ENCODE measurements around the gene KLK8. TPM values are rescaled to one million over a fixed set of nuclear protein-coding genes. Genes with fewer than 3 reads are reported as not detected.

The KLK8 gene
- total and polyA plus RNA-seq, 10 donors, result 0.56 TPM; not detected in 9

GRCh38 chr19:50963381-50963780, 38.0 kb downstream of the KLK8 start:
- 82 to 90% (median 85%) methylated on average over 6 of the region's 6 CpGs for WGBS, 5 donors
- Histone ChIP-seq H3K27me3 (replicated peaks in 1 of 7) (peaks cover 0 to 57% (median 0%) of the 10 kb centered on the region in 7 donors), H3K27ac (no peak overlapping the region), H3K36me3 (no peaks in the 10 kb centered on the region), H3K9me3 (peaks cover 0 to 12% (median 1%) of the 10 kb centered on the region in 8 donors), H3K4me3 (no peak overlapping the region), H3K4me1 (no peaks in the 10 kb centered on the region)
- TF ChIP-seq, protein P1, sequence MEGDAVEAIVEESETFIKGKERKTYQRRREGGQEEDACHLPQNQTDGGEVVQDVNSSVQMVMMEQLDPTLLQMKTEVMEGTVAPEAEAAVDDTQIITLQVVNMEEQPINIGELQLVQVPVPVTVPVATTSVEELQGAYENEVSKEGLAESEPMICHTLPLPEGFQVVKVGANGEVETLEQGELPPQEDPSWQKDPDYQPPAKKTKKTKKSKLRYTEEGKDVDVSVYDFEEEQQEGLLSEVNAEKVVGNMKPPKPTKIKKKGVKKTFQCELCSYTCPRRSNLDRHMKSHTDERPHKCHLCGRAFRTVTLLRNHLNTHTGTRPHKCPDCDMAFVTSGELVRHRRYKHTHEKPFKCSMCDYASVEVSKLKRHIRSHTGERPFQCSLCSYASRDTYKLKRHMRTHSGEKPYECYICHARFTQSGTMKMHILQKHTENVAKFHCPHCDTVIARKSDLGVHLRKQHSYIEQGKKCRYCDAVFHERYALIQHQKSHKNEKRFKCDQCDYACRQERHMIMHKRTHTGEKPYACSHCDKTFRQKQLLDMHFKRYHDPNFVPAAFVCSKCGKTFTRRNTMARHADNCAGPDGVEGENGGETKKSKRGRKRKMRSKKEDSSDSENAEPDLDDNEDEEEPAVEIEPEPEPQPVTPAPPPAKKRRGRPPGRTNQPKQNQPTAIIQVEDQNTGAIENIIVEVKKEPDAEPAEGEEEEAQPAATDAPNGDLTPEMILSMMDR (IDR thresholded peaks at IDR 0.05 in 8 of 11, conservative IDR thresholded peaks at IDR 0.05 in 3 of 11), result no peak
- intact Hi-C loops (cut with DNase I; ENCODE audit: low total_unique reads), result no loop called here
- no peak for DNase-seq

DNA sequence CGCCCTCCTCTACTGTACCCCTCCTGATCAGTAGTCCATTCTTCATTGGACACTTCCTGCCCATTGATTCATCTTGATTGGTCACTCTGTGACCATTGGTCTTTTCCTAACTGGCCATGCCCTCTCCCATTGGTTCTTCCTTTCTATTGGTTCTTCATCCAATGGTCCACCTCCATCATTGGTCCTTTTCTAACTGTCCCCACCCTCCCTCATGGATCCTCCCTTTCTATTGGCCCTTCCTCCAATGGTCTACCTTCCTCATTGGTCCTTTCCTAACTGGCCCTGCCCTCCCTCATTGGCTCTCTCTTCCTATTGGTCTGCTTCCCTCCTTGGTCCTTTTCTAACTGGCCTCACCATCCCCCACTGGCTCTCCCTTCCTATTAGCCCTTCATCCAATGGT, 39.2 kb downstream of the KLK8 start:
- no peaks in the 10 kb centered on the region for H3K4me1 ChIP-seq
- no peak overlapping the region for H3K27ac ChIP-seq
- WGBS, 5 donors, result 89 to 97% (median 91%) methylated on average over 1 of the region's 1 CpG
- no peak for TF ChIP-seq POLR2A (IDR thresholded peaks at IDR 0.05)
- TF ChIP-seq POLR2AphosphoS5 (IDR thresholded peaks at IDR 0.05), result no peak
- TF ChIP-seq, protein P1 (IDR thresholded peaks at IDR 0.05 in 8 of 11, conservative IDR thresholded peaks at IDR 0.05 in 3 of 11), result no peak
- H3K4me3 ChIP-seq, result no peak overlapping the region
- H3K27me3 ChIP-seq (replicated peaks in 1 of 7), result peaks cover 0 to 59% (median 0%) of the 10 kb centered on the region in 7 donors
- H3K9me3 ChIP-seq, result peaks cover 0 to 12% (median 1%) of the 10 kb centered on the region in 8 donors
- no peak for DNase-seq
- intact Hi-C loops (cut with DNase I; ENCODE audit: low total_unique reads), result no loop called here
- no peaks in the 10 kb centered on the region for H3K36me3 ChIP-seq

DNA sequence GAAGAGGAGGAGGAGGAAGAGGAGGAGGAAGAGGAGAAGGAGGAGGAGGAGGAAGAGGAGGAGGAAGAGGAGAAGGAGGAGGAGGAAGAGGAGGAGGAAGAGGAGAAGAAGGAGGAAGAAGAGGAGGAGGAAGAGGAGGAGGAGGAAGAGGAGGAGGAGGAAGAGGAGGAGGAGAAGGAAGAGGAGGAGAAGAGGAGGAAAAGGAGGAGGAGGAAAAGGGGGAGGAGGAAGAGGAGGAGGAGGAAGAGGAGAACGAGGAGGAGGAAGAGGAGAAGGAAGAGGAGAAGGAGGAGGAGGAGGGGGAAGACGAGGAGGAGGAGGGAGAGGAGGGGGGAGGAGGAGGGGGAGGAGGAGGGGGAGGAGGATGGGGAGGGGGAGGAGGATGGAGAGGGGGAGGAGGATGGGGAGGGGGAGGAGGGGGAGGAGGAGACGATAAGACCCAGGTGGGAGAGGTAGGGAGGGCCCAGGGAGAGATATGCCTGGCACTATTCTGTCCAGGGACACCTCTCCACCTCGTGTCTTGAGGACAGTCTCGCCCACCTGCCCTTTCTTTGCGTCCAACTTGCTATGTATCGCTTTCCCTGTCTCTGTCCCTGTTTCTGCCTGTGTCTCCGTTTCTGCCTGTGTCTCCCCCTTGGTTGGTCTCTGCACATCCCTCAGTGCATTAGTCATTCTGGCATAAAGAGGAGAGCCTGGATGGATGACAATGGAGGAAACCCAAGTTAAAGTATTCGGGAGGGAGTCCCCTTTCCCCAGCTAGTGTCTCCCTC, 41.5 kb downstream of the KLK8 start:
- 62 to 74% (median 64%) methylated on average over 7 to 9 of the region's 9 CpGs for WGBS, 5 donors
- no peak overlapping the region for H3K4me3 ChIP-seq
- no peaks in the 10 kb centered on the region for H3K4me1 ChIP-seq
- no peaks in the 10 kb centered on the region for H3K36me3 ChIP-seq
- no peak overlapping the region for H3K27ac ChIP-seq
- TF ChIP-seq POLR2AphosphoS5 (IDR thresholded peaks at IDR 0.05), result no peak
- no peak for DNase-seq
- peaks cover 0 to 12% (median 1%) of the 10 kb centered on the region in 8 donors for H3K9me3 ChIP-seq
- intact Hi-C loops (cut with DNase I; ENCODE audit: low total_unique reads), result no loop called here
- peaks cover 0 to 58% (median 0%) of the 10 kb centered on the region in 7 donors for H3K27me3 ChIP-seq (replicated peaks in 1 of 7)

GRCh38 chr19:50957587-50957986, 43.8 kb downstream of the KLK8 start:
- no peak for DNase-seq
- intact Hi-C loops (cut with DNase I; ENCODE audit: low total_unique reads), result no loop called here
- H3K27ac ChIP-seq, result no peak overlapping the region
- H3K36me3 ChIP-seq, result no peaks in the 10 kb centered on the region
- peaks cover 0 to 9% (median 1%) of the 10 kb centered on the region in 8 donors for H3K9me3 ChIP-seq
- H3K4me3 ChIP-seq, result no peak overlapping the region
- H3K4me1 ChIP-seq, result no peaks in the 10 kb centered on the region
- WGBS, 5 donors, result 63 to 71% (median 66%) methylated on average over 8 of the region's 8 CpGs
- peaks cover 0 to 57% (median 0%) of the 10 kb centered on the region in 7 donors for H3K27me3 ChIP-seq (replicated peaks in 1 of 7)
- TF ChIP-seq POLR2A (IDR thresholded peaks at IDR 0.05) (no peak), POLR2AphosphoS5 (IDR thresholded peaks at IDR 0.05) (no peak)
- TF ChIP-seq, protein P1 (IDR thresholded peaks at IDR 0.05 in 8 of 11, conservative IDR thresholded peaks at IDR 0.05 in 3 of 11), result no peak

Measured in spleen (tissue), 11 donors.